Measurements from ENCODE around the gene SDC1. TPM values are rescaled to one million over a fixed set of nuclear protein-coding genes. Genes with fewer than 3 reads are reported as not detected.

SDC1 gene
- total and polyA plus RNA-seq, 12 donors = 3.1 to 74.2 (median 18.0) TPM

GRCh38 chr2:20198001-20198400 lies 26.9 kb downstream of the SDC1 start:
- H3K36me3 ChIP-seq (replicated peaks in 1 of 2) = no peaks in the 10 kb centered on the region
- intact Hi-C loops (cut with DNase I) = no loop called here
- 80 to 96% (median 91%) methylated on average over 4 to 9 of the region's 9 CpGs for WGBS, 4 donors
- H3K27ac ChIP-seq = no peak overlapping the region
- H3K4me1 ChIP-seq (replicated peaks in 1 of 2) = no peaks in the 10 kb centered on the region
- no peaks in the 10 kb centered on the region for H3K27me3 ChIP-seq
- H3K9me3 ChIP-seq (replicated peaks in 1 of 3) = no peaks in the 10 kb centered on the region
- no peak for DNase-seq
- TF ChIP-seq POLR2A (IDR thresholded peaks at IDR 0.05) (no peak), CTCF (IDR thresholded peaks at IDR 0.05) (no peak)
- H3K4me3 ChIP-seq = no peak overlapping the region

DNA sequence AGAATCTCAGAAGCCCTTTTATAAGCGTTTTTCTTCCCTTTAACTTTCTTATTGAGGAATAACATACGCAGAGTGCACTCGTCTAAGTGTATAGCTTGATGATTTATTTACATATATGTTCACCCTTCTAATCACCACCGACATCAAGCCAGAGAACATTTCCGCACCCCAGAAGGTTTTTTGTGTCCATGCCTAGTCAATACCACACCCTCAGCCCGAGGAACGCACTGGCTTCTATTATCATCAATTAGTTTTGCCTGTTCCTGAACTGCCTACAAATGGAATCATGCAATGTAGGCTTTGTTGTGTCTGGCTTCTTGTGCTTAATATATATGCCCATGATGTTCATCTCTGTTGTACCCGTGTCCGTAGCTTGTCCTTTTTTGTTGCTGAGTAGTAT lies 27.7 kb downstream of the SDC1 start:
- TF ChIP-seq POLR2A (IDR thresholded peaks at IDR 0.05) = no peak
- TF ChIP-seq CTCF (IDR thresholded peaks at IDR 0.05) = no peak
- intact Hi-C loops (cut with DNase I) = no loop called here
- DNase-seq = no peak
- no peaks in the 10 kb centered on the region for H3K4me1 ChIP-seq (replicated peaks in 1 of 2)
- H3K27me3 ChIP-seq = no peaks in the 10 kb centered on the region
- 74 to 85% (median 78%) methylated on average over 9 of the region's 9 CpGs for WGBS, 4 donors
- H3K27ac ChIP-seq = no peak overlapping the region
- no peak overlapping the region for H3K4me3 ChIP-seq
- H3K9me3 ChIP-seq (replicated peaks in 1 of 3) = no peaks in the 10 kb centered on the region
- H3K36me3 ChIP-seq (replicated peaks in 1 of 2) = no peaks in the 10 kb centered on the region

DNA sequence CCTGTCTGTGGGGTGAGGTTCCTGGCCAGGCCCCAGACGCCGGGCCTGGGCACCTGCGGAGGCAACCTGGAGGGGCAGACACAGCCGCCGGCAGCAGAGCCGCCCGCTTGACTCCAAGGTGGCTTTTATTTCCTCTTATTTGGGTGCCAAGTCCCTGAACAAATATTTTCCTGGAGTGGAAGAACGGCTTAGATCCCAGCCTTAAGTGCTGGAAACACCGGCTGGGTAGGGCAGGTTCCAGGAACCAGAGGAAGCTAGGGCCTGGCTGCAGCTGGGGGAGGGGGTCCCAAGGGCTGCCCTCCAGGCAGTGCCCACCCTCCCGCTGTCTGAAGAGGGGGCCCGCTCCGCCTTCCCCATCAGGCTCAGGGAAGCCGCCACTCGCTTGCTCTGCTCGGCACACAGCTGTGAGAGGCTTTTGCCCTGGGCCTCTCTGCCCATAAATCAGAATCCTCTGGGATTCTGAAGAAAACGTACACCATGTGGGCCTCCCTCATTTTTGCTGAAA lies 28.2 kb downstream of the SDC1 start:
- no peak overlapping the region for H3K4me3 ChIP-seq
- WGBS, 4 donors = 61 to 84% (median 81%) methylated on average over 3 to 16 of the region's 16 CpGs
- H3K36me3 ChIP-seq (replicated peaks in 1 of 2) = no peaks in the 10 kb centered on the region
- no peaks in the 10 kb centered on the region for H3K9me3 ChIP-seq (replicated peaks in 1 of 3)
- no peaks in the 10 kb centered on the region for H3K4me1 ChIP-seq (replicated peaks in 1 of 2)
- no peak for DNase-seq
- intact Hi-C loops (cut with DNase I) = no loop called here
- no peaks in the 10 kb centered on the region for H3K27me3 ChIP-seq
- TF ChIP-seq POLR2A (IDR thresholded peaks at IDR 0.05) (no peak), CTCF (IDR thresholded peaks at IDR 0.05) (no peak)
- H3K27ac ChIP-seq = no peak overlapping the region

DNA sequence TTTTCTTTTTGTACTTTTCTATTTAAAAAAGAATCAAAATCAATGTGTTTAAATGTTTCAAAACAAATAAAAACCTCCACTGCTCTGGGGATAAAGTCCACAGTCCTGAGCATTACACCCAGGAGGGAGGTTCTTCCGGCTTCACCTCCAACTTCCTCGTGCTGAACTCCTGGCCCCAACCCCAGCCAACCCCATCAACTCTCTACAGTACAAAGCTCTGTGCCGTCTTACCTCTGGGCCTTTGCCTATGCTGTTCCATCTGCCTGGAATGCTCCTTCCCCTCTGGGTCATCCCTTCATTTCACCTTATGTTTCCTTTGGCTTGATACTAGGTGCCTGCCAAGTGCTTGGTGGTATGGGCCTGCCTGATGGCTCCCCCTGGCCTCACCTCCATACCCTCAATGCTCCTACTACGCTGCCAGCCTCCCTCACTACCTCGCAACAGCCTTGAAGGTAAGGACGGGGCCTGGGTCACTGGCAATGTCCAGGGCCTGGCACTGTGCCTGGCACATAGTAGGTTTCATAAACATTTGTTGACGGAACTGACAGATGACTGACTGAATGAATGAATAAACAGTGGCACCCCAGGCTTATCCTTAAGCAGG lies 28.8 kb downstream of the SDC1 start:
- Histone ChIP-seq H3K27me3 (no peaks in the 10 kb centered on the region), H3K4me3 (no peak overlapping the region), H3K4me1 (replicated peaks in 1 of 2) (no peaks in the 10 kb centered on the region), H3K36me3 (replicated peaks in 1 of 2) (no peaks in the 10 kb centered on the region), H3K27ac (no peak overlapping the region), H3K9me3 (replicated peaks in 1 of 3) (no peaks in the 10 kb centered on the region)
- DNase-seq = no peak
- intact Hi-C loops (cut with DNase I) = no loop called here
- TF ChIP-seq POLR2A (IDR thresholded peaks at IDR 0.05) = no peak
- TF ChIP-seq CTCF (IDR thresholded peaks at IDR 0.05) = no peak
- 90 to 96% (median 92%) methylated on average over 6 to 7 of the region's 7 CpGs for WGBS, 4 donors
